WTC11 (cell line): ENCODE results near the gene GLO1. TPM values are rescaled to one million over a fixed set of nuclear protein-coding genes. Genes with fewer than 3 reads are reported as not detected.
A peak's percentile ranks its signal among the peaks of the same experiment; 100 is the strongest.

Experiments
- ATAC-seq: fragments of 200-7000 bp; cut with Tn5 transposase; 2 replicates; pipeline ENCODE4 v1.10.0; 2021; ENCODE audit warnings: mild to moderate bottlenecking, moderate library complexity
- CTCF ChIA-PET: fragments of 300-600 bp; sonication (Branson Sonifier 250); formaldehyde crosslinking; loops from one replicate; lab custom pipeline; 2021; ENCODE audit warnings: antibody characterized with exemption; lab: Charles Lee
- POLR2A ChIA-PET: fragments of 350-600 bp; sonication (Branson Sonifier 250); formaldehyde crosslinking; loops from one replicate; lab custom pipeline; 2021; ENCODE audit warnings: antibody characterized with exemption; lab: Charles Lee
- DNase-seq: peaks from one replicate; pipeline ENCODE4 v3.0.0; 2021; ENCODE audit warnings: low spot score
- H3K27ac Mint-ChIP-seq: 2 replicates; pipeline ENCODE4 v1.8.0; 2021; ENCODE audit warnings: mixed read lengths
- H3K27me3 Mint-ChIP-seq: 2 replicates; pipeline ENCODE4 v1.8.0; 2021; ENCODE audit warnings: low read depth, mild to moderate bottlenecking, moderate library complexity, mixed read lengths
- H3K36me3 Mint-ChIP-seq: 2 replicates; pipeline ENCODE4 v1.8.0; 2021; ENCODE audit warnings: mixed read lengths
- H3K4me1 Mint-ChIP-seq: 2 replicates; pipeline ENCODE4 v1.8.0; 2022; ENCODE audit warnings: mixed read lengths
- H3K4me3 Mint-ChIP-seq: 2 replicates; pipeline ENCODE4 v1.8.0; 2021; ENCODE audit warnings: mild to moderate bottlenecking, moderate library complexity, mixed read lengths
- H3K9me3 Mint-ChIP-seq: 2 replicates; pipeline ENCODE4 v1.8.0; 2021; ENCODE audit warnings: mixed read lengths
- AFF4 ChIP-seq: sonication (generic); formaldehyde crosslinking; IDR thresholded peaks from 2 replicates; pipeline ENCODE4 v1.8.1; 2023; ENCODE audit warnings: mild to moderate bottlenecking, missing genetic modification reagents, borderline replicate concordance
- ATF2 ChIP-seq: sonication (generic); formaldehyde crosslinking; IDR thresholded peaks from 2 replicates; pipeline ENCODE4 v1.8.1; 2022; ENCODE audit warnings: low read depth, missing genetic modification reagents, borderline replicate concordance
- CREB1 ChIP-seq: sonication (generic); formaldehyde crosslinking; IDR thresholded peaks from 2 replicates; pipeline ENCODE4 v1.8.0; 2023; ENCODE audit warnings: mild to moderate bottlenecking, missing genetic modification reagents
- EMX1 ChIP-seq: fragments of 250-450 bp; sonication (Bioruptor Pico); IDR thresholded peaks from 2 replicates; pipeline ENCODE4 v1.8.0; 2021; ENCODE audit warnings: mild to moderate bottlenecking
- GRHL2 ChIP-seq: fragments of 250-450 bp; sonication (Bioruptor Pico); IDR thresholded peaks from 2 replicates; pipeline ENCODE4 v1.8.0; 2022; ENCODE audit warnings: mild to moderate bottlenecking, moderate library complexity; ENCODE audit not compliant: insufficient replicate concordance, severe bottlenecking
- GTF2I ChIP-seq: fragments of 250-450 bp; sonication (Bioruptor Pico); conservative IDR thresholded peaks from 2 replicates; pipeline ENCODE4 v1.4.0; 2021; ENCODE audit warnings: mild to moderate bottlenecking
- HMGXB4 ChIP-seq: sonication (generic); formaldehyde crosslinking; IDR thresholded peaks from 2 replicates; pipeline ENCODE4 v1.8.1; 2023; ENCODE audit warnings: mild to moderate bottlenecking, moderate library complexity, missing genetic modification reagents
- JUN ChIP-seq: sonication (generic); formaldehyde crosslinking; IDR thresholded peaks from 2 replicates; pipeline ENCODE4 v1.8.0; 2023; ENCODE audit warnings: mild to moderate bottlenecking, missing genetic modification reagents
- NR1H2 ChIP-seq: sonication (generic); formaldehyde crosslinking; IDR thresholded peaks from 2 replicates; pipeline ENCODE4 v1.9.0; 2021; ENCODE audit warnings: mild to moderate bottlenecking, moderate library complexity, missing genetic modification reagents
- PRRX2 ChIP-seq: fragments of 250-450 bp; sonication (Bioruptor Pico); IDR thresholded peaks from 2 replicates; pipeline ENCODE4 v1.8.0; 2021; ENCODE audit warnings: mild to moderate bottlenecking
- SMAD3 ChIP-seq: sonication (generic); formaldehyde crosslinking; IDR thresholded peaks from 2 replicates; pipeline ENCODE4 v1.8.0; 2022; ENCODE audit warnings: missing genetic modification reagents, mild to moderate bottlenecking, borderline replicate concordance
- SOX15 ChIP-seq: fragments of 250-450 bp; sonication (Bioruptor Pico); IDR thresholded peaks from 2 replicates; pipeline ENCODE4 v1.9.0; 2021; ENCODE audit warnings: mild to moderate bottlenecking
- STAT6 ChIP-seq: sonication (generic); formaldehyde crosslinking; conservative IDR thresholded peaks from 2 replicates; pipeline ENCODE4 v1.8.1; 2023; ENCODE audit warnings: mild to moderate bottlenecking, low read depth, missing genetic modification reagents, moderate library complexity
- TEAD1 ChIP-seq: sonication (generic); formaldehyde crosslinking; IDR thresholded peaks from 2 replicates; pipeline ENCODE4 v1.8.0; 2022; ENCODE audit warnings: mild to moderate bottlenecking, missing genetic modification reagents
- ZBTB21 ChIP-seq: sonication (generic); formaldehyde crosslinking; IDR thresholded peaks from 2 replicates; pipeline ENCODE4 v1.8.1; 2023; ENCODE audit warnings: mild to moderate bottlenecking, missing genetic modification reagents, borderline replicate concordance
- ZMAT4 ChIP-seq: fragments of 250-450 bp; sonication (Bioruptor Pico); IDR thresholded peaks from 2 replicates; pipeline ENCODE4 v1.9.0; 2021; ENCODE audit warnings: mild to moderate bottlenecking
- ZNF121 ChIP-seq: sonication (generic); formaldehyde crosslinking; IDR thresholded peaks from 2 replicates; pipeline ENCODE4 v1.8.0; 2023; ENCODE audit warnings: missing genetic modification reagents
- ZNF423 ChIP-seq: fragments of 250-450 bp; sonication (Bioruptor Pico); IDR thresholded peaks from 2 replicates; pipeline ENCODE4 v2.1.2; 2022; ENCODE audit warnings: mild to moderate bottlenecking, moderate library complexity
- ZNF512 ChIP-seq: sonication (generic); formaldehyde crosslinking; IDR thresholded peaks from 2 replicates; pipeline ENCODE4 v1.8.1; 2022; ENCODE audit warnings: missing genetic modification reagents, borderline replicate concordance
- total RNA-seq: library from RNA; stranded (reverse); gene quantifications from 3 replicates; pipeline ENCODE4 v1.2.3, GENCODE V29; 2021

GLO1 gene
- total RNA-seq, 1 experiment from 2014 or later: 147 TPM

GRCh38 chr6:38719358-38719757 is 16.4 kb upstream of the GLO1 start (continued):
- TF ChIP-seq PRRX2 (CRISPR knock-in tag) (no peak), ZNF512 (CRISPR knock-in tag) (no peak), NR1H2 (no peak)

- ATAC-seq (no peak), DNase-seq (no peak)
- CTCF ChIA-PET: no interaction called here
- POLR2A ChIA-PET: no interaction called here
- Mint-ChIP-seq H3K27ac (no peak overlapping the region), H3K36me3 (no peaks in the 10 kb centered on the region), H3K27me3 (peaks cover 43% of the 10 kb centered on the region), H3K9me3 (peaks cover 11% of the 10 kb centered on the region), H3K4me1 (peaks cover 12% of the 10 kb centered on the region), H3K4me3 (no peak overlapping the region)
- TF ChIP-seq GRHL2 (CRISPR knock-in tag) (no peak), TEAD1 (CRISPR knock-in tag) (no peak), SOX15 (CRISPR knock-in tag) (no peak), ZNF121 (CRISPR knock-in tag) (peak; percentile 35; the same call in 1 of the 2 replicates)
Measured at GRCh38 chr6:38716825-38717224, 13.9 kb upstream of the GLO1 start.

GRCh38 chr6:38715016-38715689 is 12.2 kb upstream of the GLO1 start, which contains the start of gene DNAH8:
Gene DNAH8 (plus strand): TSS chr6:38715311. CDS start chr6:38722810, 7,499 bp downstream.
- peaks cover 14% of the 10 kb centered on the region for H3K9me3 Mint-ChIP-seq
- peaks cover 12% of the 10 kb centered on the region for H3K4me1 Mint-ChIP-seq
- no peak within 1 kb of the TSS for H3K27ac Mint-ChIP-seq
- TF ChIP-seq GTF2I (CRISPR knock-in tag): no peak
- TF ChIP-seq AFF4 (CRISPR knock-in tag): no peak
- TF ChIP-seq GRHL2 (CRISPR knock-in tag): no peak
- no peak for TF ChIP-seq ATF2 (CRISPR knock-in tag)
- TF ChIP-seq JUN: no peak
- no peak for TF ChIP-seq TEAD1 (CRISPR knock-in tag)
- TF ChIP-seq SMAD3 (CRISPR knock-in tag): no peak
- TF ChIP-seq ZNF423 (CRISPR knock-in tag): no peak
- no peak for TF ChIP-seq EMX1 (CRISPR knock-in tag)
- no peak for TF ChIP-seq NR1H2
- no peak for TF ChIP-seq ZMAT4 (CRISPR knock-in tag)
- no peak for TF ChIP-seq STAT6
- no peak for TF ChIP-seq SOX15 (CRISPR knock-in tag)
- TF ChIP-seq CREB1 (CRISPR knock-in tag): no peak
- TF ChIP-seq HMGXB4: no peak
- TF ChIP-seq ZBTB21: no peak
- TF ChIP-seq, all 79 proteins: peak for 0
- ChIA-PET POLR2A (no interaction called here), CTCF (interaction anchor here (0.9 kb wide), 1 partner anchor 58 kb away, joined by 3 read pairs; no protein-coding TSS in a partner anchor)
- DNase-seq (peak; percentile 49), ATAC-seq (peak; percentile 85)
- Mint-ChIP-seq H3K36me3 (peaks cover 2% of the 10 kb centered on the region), H3K27me3 (peaks cover 45% of the 10 kb centered on the region), H3K4me3 (peak within 1 kb of the TSS; percentile 64)
